Thymus (tissue), 11 donors: ENCODE results near the gene SPRR2F. TPM values are rescaled to one million over a fixed set of nuclear protein-coding genes. Genes with fewer than 3 reads are reported as not detected.

Experiments used
- DNase-seq, 9 donors: peaks; one replicate each; pipeline ENCODE4 v3.0.0-alpha.2; 2013; ENCODE audit warnings: low spot score in 9 of 9, low read depth in 6 of 9, missing footprints in 1 of 9
- H3K27ac ChIP-seq, 2 donors: one replicate each; pipeline ENCODE4 v1.5.1; 2013; ENCODE audit warnings: control low read depth in 1 of 2, low read depth in 1 of 2, low read length in 1 of 2, mild to moderate bottlenecking in 1 of 2, moderate library complexity in 1 of 2
- H3K27me3 ChIP-seq, 2 donors: one replicate each; pipeline ENCODE4 v1.5.1; 2013; ENCODE audit warnings: low read length in 1 of 2; ENCODE audit not compliant: control insufficient read depth in 2 of 2, insufficient read depth in 1 of 2
- H3K36me3 ChIP-seq, 2 donors: one replicate each; pipeline ENCODE4 v1.5.1; 2013; ENCODE audit warnings: low read length in 1 of 2, mild to moderate bottlenecking in 1 of 2, moderate library complexity in 1 of 2; ENCODE audit not compliant: control insufficient read depth in 2 of 2, insufficient read depth in 2 of 2
- H3K4me1 ChIP-seq, 2 donors: one replicate each; pipeline ENCODE4 v1.5.1; 2013; ENCODE audit warnings: low read length in 2 of 2; ENCODE audit not compliant: control insufficient read depth in 2 of 2, insufficient read depth in 2 of 2
- H3K4me3 ChIP-seq, 2 donors: one replicate each; pipeline ENCODE4 v1.5.1; 2013; ENCODE audit warnings: low read length in 2 of 2, control low read depth in 1 of 2, mild to moderate bottlenecking in 1 of 2
- H3K9me3 ChIP-seq, 2 donors: one replicate each; pipeline ENCODE4 v1.5.1; 2013; ENCODE audit warnings: low read length in 1 of 2, mild to moderate bottlenecking in 1 of 2; ENCODE audit not compliant: control insufficient read depth in 2 of 2, insufficient read depth in 1 of 2
- WGBS: extraction: QIAGEN DNeasy Blood & Tissue Kit; methylation state at CpG from one replicate; pipeline ENCODE4 v1.1.7; 2013; 5-methylcytosine and 5-hydroxymethylcytosine counted together
- polyA plus RNA-seq: library from polyadenylated mRNA; stranded (reverse); fragments of 200-250 nt; gene quantifications from one replicate; pipeline ENCODE4 v1.2.3, GENCODE V29; 2013
- total RNA-seq: library from RNA; stranded (reverse); fragments of 120-200 nt; gene quantifications from one replicate; pipeline ENCODE4 v1.2.4, GENCODE V29; 2013
- donor health status: healthy.

SPRR2F gene
- total and polyA plus RNA-seq, 2 donors, result 0.09 to 0.94 TPM

DNA sequence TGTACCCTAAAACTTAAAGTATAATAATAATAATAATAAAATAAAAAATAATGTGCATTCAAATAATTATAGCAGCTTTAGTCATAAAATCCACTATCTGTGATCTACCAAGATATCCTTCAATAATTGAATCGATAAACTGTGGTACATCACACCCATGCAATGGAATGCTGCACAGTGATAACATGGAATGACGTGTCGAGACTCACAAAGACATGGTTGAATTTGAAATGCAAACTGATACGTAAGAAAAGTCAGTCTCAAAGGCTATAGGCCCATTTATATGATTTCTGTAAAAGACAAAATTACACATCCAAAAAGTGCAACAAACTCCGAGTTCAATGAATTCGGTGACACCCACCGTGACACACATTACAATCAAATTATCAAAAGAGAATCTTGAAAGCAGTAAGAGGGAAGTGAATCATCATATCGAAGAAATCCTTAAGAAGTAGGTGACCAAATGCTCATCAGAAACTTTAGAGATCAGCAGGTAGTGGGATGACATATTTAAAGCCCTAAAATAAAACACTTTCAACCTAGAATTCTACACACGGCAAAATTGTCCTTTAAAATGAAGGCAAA is 13.8 kb downstream of the SPRR2F start:
- Histone ChIP-seq H3K4me3 (no peak overlapping the region), H3K4me1 (no peaks in the 10 kb centered on the region), H3K36me3 (no peaks in the 10 kb centered on the region), H3K27me3 (no peaks in the 10 kb centered on the region), H3K27ac (no peak overlapping the region), H3K9me3 (no peaks in the 10 kb centered on the region)
- WGBS, result 96% methylated on average over 9 of the region's 9 CpGs
- no peak for DNase-seq

GRCh38 chr1:153095764-153096163 is 17.6 kb downstream of the SPRR2F start:
- no peaks in the 10 kb centered on the region for H3K36me3 ChIP-seq
- DNase-seq, result no peak
- H3K27me3 ChIP-seq, result no peaks in the 10 kb centered on the region
- no peak overlapping the region for H3K4me3 ChIP-seq
- H3K9me3 ChIP-seq, result no peaks in the 10 kb centered on the region
- no peaks in the 10 kb centered on the region for H3K4me1 ChIP-seq
- H3K27ac ChIP-seq, result no peak overlapping the region

DNA sequence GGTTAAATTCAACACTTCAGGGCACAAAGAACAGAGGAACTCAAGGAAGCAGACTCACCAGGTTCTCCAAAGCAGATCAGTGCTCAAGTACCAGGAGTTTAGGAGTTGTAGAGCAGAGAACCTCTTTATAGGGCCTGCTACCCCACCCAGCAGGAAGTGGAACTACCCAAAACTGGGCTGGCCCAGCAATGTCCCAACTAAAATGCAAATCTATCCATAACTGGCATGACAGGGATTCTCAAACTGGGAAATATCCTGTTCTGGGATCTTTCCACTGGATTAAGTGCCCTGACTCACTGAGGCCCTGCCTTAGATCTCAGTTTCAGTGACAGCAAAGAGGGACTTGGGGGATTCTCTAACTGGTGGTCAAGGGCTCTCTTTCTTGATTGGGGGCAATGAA is 18.9 kb downstream of the SPRR2F start, which contains the start of gene SPRR2E:
Gene SPRR2E, minus strand, starts transcription at position 101 of the 400 bp plus-strand sequence. CDS start 775 bp downstream, outside the sequence.
- DNase-seq, result no peak
- H3K27ac ChIP-seq, result no peak within 1 kb of the TSS

GRCh38 chr1:153087652-153088051 is 25.7 kb downstream of the SPRR2F start:
- Histone ChIP-seq H3K27ac (no peak overlapping the region), H3K27me3 (no peaks in the 10 kb centered on the region), H3K9me3 (no peaks in the 10 kb centered on the region), H3K36me3 (no peaks in the 10 kb centered on the region), H3K4me1 (no peaks in the 10 kb centered on the region), H3K4me3 (no peak overlapping the region)
- WGBS, result 86% methylated on average over 1 of the region's 1 CpG
- DNase-seq, result no peak

More for the DNA sequence above, 18.9 kb downstream of the SPRR2F start, which contains the start of gene SPRR2E:
- no peaks in the 10 kb centered on the region for H3K4me1 ChIP-seq
- no peaks in the 10 kb centered on the region for H3K27me3 ChIP-seq
- no peaks in the 10 kb centered on the region for H3K9me3 ChIP-seq
- no peak within 1 kb of the TSS for H3K4me3 ChIP-seq
- no peaks in the 10 kb centered on the region for H3K36me3 ChIP-seq

GRCh38 chr1:153081736-153082135 is 31.6 kb downstream of the SPRR2F start:
- Histone ChIP-seq H3K36me3 (no peaks in the 10 kb centered on the region), H3K4me1 (no peaks in the 10 kb centered on the region), H3K27me3 (no peaks in the 10 kb centered on the region), H3K27ac (no peak overlapping the region), H3K4me3 (no peak overlapping the region), H3K9me3 (no peaks in the 10 kb centered on the region)
- no peak for DNase-seq
- 97% methylated on average over 3 of the region's 3 CpGs for WGBS

- no peak for DNase-seq
- WGBS, result 87% methylated on average over 5 of the region's 5 CpGs
- Histone ChIP-seq H3K9me3 (no peaks in the 10 kb centered on the region), H3K4me1 (no peaks in the 10 kb centered on the region), H3K36me3 (no peaks in the 10 kb centered on the region), H3K4me3 (no peak overlapping the region), H3K27me3 (no peaks in the 10 kb centered on the region), H3K27ac (no peak overlapping the region)
Observed at GRCh38 chr1:153072806-153073726, 40.2 kb downstream of the SPRR2F start.

- Histone ChIP-seq H3K27ac (no peak within 1 kb of the TSS), H3K4me3 (no peak within 1 kb of the TSS), H3K27me3 (no peaks in the 10 kb centered on the region), H3K36me3 (no peaks in the 10 kb centered on the region), H3K4me1 (no peaks in the 10 kb centered on the region), H3K9me3 (no peaks in the 10 kb centered on the region)
- DNase-seq, result no peak
- 95% methylated on average over 2 of the region's 2 CpGs for WGBS
Observed at GRCh38 chr1:153071511-153071910, 41.8 kb downstream of the SPRR2F start, which contains the start of gene SPRR2B. Gene SPRR2B, minus strand, starts transcription at chr1:153071611. Its CDS starts 772 bp downstream, at chr1:153070839.

- H3K4me3 ChIP-seq, result no peak overlapping the region
- no peaks in the 10 kb centered on the region for H3K36me3 ChIP-seq
- no peaks in the 10 kb centered on the region for H3K9me3 ChIP-seq
- 82% methylated on average over 2 of the region's 2 CpGs for WGBS
- no peak for DNase-seq
- H3K27me3 ChIP-seq, result no peaks in the 10 kb centered on the region
- H3K4me1 ChIP-seq, result no peaks in the 10 kb centered on the region
- no peak overlapping the region for H3K27ac ChIP-seq
Observed at GRCh38 chr1:153070243-153070642, 43.1 kb downstream of the SPRR2F start.
